Mammary epithelial cell (primary cell): ENCODE data around the gene STIM1.

Source experiments
- CTCF ChIP-seq, 2 donors: IDR thresholded peaks in 1 of 2; conservative IDR thresholded peaks in 1 of 2; 2 replicates each; pipeline ENCODE4 v1.5.1; 2011 to 2012; ENCODE audit warnings: inconsistent platforms in 2 of 2, low read length in 2 of 2, mild to moderate bottlenecking in 2 of 2, control low read depth in 1 of 2, low read depth in 1 of 2; ENCODE audit not compliant: insufficient read depth in 1 of 2; ENCODE audit errors: extremely low read depth in 1 of 2
- EZH2 ChIP-seq: IDR thresholded peaks from 2 replicates; pipeline ENCODE4 v1.6.1; 2012; ENCODE audit warnings: low read length, inconsistent platforms, borderline replicate concordance

GRCh38 chr11:3885855-3886254, 30.4 kb downstream of the STIM1 start:
- no peak for TF ChIP-seq CTCF (conservative IDR thresholded peaks at IDR 0.05 in 1 of 2, IDR thresholded peaks at IDR 0.05 in 1 of 2; ENCODE audit: extremely low read depth in 1 of 2, insufficient read depth in 1 of 2, low read depth in 1 of 2, low read length in 2 of 2)
- no peak for TF ChIP-seq EZH2
